Measurements from ENCODE around the gene XIAP.
"Not testable (repeated sequence)": the region's sequence is repeated elsewhere in the genome, so short reads cannot be mapped to it uniquely, and the experiment has no call there.

GRCh38 chrX:123903261-123903660 lies 43.4 kb downstream of the XIAP start:
- TF ChIP-seq CTCF, POLR2A (IDR thresholded peaks at IDR 0.05): not testable (repeated sequence)

Data from testis (tissue), 2 donors.